Measurements from ENCODE around the gene EHMT1.

DNA sequence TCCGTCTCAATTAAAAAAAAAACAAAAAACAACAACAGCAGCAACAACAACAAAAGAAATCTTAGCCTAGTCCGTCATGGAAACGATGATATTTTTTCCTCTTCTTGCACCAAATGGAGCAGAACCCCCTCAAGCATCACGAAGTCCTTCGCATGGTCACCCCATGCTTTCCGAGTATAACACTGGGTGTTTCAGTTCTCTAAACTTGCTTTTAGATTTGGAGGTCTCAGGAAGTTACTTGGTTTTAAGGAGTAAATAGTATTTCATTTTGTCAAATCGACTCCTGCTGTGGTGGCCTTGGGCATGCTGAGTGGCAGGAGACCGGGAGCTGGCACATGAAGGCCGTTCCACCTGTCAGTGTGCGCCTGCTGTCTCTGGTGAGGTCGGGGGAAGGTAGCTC, 140.3 kb downstream of the EHMT1 start:
- TF ChIP-seq, protein P1, sequence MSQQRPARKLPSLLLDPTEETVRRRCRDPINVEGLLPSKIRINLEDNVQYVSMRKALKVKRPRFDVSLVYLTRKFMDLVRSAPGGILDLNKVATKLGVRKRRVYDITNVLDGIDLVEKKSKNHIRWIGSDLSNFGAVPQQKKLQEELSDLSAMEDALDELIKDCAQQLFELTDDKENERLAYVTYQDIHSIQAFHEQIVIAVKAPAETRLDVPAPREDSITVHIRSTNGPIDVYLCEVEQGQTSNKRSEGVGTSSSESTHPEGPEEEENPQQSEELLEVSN (IDR thresholded peaks at IDR 0.05; ENCODE audit: borderline replicate concordance, low read depth) = no peak
- TF ChIP-seq ESRRA (IDR thresholded peaks at IDR 0.05; ENCODE audit: borderline replicate concordance, low read length) (no peak), POLR2A (IDR thresholded peaks at IDR 0.05; ENCODE audit: low read length) (no peak), RFX5 (IDR thresholded peaks at IDR 0.05) (no peak), ZNF302 (CRISPR knock-in tag; IDR thresholded peaks at IDR 0.05) (no peak)
- TF ChIP-seq, protein P2, sequence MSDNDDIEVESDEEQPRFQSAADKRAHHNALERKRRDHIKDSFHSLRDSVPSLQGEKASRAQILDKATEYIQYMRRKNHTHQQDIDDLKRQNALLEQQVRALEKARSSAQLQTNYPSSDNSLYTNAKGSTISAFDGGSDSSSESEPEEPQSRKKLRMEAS (IDR thresholded peaks at IDR 0.05) = no peak
- TF ChIP-seq, protein P3, sequence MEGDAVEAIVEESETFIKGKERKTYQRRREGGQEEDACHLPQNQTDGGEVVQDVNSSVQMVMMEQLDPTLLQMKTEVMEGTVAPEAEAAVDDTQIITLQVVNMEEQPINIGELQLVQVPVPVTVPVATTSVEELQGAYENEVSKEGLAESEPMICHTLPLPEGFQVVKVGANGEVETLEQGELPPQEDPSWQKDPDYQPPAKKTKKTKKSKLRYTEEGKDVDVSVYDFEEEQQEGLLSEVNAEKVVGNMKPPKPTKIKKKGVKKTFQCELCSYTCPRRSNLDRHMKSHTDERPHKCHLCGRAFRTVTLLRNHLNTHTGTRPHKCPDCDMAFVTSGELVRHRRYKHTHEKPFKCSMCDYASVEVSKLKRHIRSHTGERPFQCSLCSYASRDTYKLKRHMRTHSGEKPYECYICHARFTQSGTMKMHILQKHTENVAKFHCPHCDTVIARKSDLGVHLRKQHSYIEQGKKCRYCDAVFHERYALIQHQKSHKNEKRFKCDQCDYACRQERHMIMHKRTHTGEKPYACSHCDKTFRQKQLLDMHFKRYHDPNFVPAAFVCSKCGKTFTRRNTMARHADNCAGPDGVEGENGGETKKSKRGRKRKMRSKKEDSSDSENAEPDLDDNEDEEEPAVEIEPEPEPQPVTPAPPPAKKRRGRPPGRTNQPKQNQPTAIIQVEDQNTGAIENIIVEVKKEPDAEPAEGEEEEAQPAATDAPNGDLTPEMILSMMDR (IDR thresholded peaks at IDR 0.05) = no peak

Measured in A549 (cell line).